HS-5 (cell line): ENCODE measurements around the gene C3orf80.
A peak's percentile ranks its signal among the peaks of the same experiment; 100 is the strongest.
"Not testable (repeated sequence)": the region's sequence is repeated elsewhere in the genome, so short reads cannot be mapped to it uniquely, and the experiment has no call there.

Experiments
- DNase-seq: peaks from one replicate; pipeline ENCODE4 v3.0.0-alpha.2; 2012; ENCODE audit warnings: low read depth

The C3orf80 gene

DNA sequence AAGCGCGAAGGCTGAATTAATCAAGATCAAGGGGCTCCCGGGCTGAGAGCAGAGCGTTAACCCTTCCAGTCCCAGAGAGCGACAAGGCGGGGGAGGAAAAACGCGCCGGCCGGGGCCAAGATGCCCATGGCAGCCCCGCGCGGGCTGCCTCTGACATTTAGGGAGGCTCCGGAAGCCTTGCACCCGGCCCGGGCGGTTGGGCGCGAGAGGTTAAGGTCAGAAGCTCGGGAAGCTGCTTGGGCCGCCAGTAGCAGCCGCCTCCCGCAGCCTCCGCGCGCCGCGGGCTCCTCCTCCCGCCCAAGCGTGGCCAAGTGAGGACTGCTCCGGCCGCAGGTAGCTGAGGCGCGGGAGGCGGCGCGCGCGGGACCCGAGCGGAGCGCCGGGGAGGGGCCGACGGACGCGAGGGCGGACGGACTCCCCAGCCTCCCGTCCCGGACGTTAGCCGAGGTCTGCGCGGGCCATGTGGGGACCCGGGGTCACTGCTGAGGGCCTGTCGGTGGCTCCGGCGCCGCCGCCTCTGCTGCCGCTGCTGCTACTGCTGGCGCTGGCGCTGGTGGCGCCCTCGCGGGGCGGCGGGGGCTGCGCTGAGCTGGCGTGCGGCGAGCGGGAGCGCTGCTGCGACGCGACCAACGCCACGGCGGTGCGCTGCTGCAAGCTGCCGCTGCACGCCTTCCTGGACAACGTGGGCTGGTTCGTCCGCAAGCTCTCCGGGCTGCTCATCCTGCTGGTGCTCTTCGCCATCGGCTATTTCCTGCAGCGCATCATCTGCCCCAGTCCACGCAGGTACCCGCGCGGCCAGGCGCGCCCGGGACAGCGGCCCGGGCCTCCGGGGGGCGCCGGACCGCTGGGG, at the start of gene C3orf80:
TSS of gene C3orf80 (plus strand) at position 247 of the 850 bp plus-strand sequence. CDS start at position 461, 214 bp downstream.
- DNase-seq, result peak; percentile 19

DNA sequence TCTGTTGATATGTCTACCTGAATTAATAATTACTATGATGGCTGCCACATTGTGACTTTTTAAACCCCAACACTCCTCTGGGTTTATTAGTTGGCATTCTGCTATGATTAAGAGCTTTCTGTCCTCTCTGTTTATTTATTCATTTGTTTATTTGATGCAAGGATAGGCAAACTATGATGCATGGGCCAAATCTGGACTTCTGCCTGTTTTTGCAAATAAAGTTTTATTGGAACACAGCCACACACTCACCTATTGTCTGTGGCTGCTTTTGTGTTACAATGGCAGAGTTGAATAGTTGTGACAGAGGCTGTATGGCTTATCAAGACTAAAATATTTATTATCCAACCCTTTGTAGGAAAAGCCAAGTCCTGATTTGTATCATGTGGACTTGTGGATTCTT, 48.3 kb upstream of the C3orf80 start:
- no peak for DNase-seq

DNA sequence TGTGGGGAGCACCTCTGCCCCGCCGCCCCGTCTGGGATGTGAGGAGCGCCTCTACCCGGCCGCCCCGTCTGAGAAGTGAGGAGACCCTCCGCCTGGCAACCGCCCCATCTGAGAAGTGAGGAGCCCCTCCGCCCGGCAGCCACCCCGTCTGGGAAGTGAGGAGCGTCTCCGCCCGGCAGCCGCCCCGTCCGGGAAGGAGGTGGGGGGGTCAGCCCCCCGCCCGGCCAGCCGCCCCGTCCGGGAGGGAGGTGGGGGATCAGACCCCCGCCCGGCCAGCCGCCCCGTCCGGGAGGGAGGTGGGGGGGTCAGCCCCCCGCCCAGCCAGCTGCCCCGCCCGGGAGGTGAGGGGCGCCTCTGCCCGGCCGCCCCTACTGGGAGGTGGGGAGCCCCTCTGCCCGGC, 46.6 kb upstream of the C3orf80 start:
- not testable (repeated sequence) for DNase-seq

DNA sequence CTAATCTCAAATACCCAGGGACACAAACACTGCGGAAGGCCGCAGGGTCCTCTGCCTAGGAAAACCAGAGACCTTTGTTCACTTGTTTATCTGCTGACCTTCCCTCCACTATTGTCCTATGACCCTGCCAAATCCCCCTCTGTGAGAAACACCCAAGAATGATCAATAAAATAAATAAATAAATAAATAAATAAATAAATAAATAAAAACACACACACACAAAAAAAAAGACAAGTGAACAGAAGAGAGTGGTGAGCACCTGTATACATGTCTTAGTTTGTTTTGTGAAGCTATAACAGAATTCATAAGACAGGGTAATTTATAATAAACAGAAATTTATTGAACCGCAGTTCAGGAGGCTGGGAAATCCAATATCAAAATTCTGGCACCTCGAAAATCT, 45.8 kb upstream of the C3orf80 start:
- not testable (repeated sequence) for DNase-seq

DNA sequence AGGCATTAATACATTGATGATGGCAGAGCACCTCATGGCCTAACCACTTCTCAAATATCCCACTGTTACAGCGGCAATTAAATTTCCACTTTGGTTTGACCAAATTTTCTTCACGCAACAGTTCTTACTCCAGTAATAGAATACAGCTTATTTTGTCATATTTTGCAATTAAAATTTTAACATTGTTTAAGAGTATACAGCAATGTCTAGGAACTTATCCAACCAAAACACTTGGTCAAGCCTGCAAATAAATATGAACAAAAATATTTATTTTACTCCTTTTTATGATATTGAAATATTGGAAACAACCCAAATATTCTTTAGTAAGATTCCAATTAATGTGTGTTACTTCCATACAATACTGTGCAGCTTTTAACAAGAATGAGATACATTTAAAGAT, 45.3 kb upstream of the C3orf80 start:
- no peak for DNase-seq

DNA sequence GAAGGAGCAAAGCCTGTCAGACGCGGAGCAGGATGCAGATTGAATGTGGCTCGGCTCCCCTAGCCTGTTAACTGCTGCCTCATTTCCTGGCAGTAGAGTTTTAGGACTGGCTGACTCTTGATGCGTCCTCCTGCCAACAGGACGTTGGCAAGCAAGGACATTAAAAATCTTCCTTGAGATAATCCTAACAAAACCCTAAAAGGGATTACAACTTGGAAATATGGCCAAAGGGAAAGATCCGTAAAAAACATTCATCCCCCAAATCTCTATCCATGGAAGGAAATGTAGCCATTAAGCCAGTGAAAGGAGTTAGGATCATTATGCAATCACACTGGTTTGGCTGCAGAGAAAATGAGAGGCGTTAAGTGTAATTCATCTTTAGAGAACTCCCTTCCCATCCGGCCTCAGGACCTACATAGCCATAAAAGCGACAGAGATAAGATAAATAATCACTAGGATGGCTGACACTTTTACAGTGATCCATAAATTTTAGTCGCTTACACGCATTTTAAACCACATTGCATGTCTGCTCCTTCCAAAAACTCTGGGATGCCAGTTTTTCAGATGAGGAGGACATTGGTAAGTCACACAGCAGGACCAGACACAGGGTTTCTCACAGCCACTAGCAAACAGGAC, 44.5 kb upstream of the C3orf80 start:
- no peak for DNase-seq

DNA sequence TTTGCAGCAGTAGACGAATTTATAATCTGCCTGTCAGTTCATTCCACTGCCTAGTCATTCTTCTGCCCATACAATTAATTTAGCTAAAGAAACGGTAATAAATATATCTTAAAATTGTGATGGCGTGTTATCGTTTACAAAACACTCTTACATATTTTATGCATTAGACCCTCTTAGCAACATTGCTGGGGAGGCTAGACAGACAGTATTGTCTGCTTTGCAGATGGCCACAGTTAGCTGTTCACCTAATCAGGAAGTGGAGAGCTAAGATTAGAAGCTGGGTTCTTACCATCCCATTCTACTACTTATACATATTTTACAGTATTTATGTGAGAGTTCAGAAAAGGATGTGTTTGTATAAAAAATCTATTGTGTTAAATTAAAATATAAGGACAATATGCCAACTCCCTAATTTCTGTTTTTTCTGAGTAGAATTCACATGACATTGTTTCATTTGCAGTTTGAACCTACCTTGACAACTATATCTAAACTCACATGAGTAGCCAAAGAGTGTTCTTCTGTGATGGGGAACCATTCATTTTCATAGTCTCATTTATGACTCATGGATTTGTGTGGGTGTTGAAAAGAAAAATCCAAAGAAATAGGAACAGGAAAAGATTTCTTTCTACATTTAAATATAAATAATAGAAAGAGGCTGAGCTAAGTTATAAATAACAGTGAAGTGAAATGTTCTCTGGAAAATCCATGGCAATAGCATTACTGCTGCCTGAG, 41.7 kb upstream of the C3orf80 start:
- no peak for DNase-seq

DNA sequence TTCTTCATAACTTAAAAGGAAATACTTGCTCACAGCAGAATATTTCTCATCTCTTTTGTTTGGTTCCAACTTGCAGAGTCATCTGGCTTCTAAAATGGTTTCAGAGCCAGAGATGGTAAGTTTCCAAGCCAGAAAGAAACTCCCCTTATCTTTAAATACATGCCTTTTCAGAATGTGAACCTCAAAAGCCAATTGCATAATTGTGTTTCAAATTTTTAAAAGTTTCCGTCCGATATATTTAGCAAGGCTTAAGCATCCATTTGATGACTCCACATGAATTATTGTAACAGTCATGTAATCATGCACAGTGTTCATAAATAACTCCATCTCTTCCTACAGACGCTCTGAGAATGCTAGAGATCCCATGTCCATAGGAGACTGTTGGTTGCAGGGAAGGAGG, 40.6 kb upstream of the C3orf80 start:
- no peak for DNase-seq

DNA sequence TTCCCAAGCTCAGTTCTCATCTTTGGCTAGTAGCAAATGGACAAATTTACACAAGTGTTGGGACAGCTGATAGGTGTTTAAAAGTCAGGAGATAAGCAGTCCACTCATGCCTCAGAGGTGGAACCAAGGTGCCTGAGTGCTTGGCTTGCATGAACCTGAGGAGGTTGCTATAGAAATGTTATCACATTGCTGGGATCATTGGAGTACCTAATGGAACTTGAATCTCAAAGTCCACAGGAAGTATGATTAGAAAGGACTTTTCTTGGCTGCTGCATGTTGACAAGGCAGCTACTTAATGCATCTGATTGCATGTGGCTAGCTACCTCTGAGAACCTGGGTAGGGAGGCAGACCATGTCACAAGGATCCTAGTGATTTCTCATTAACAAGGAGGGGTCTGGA, 39.5 kb upstream of the C3orf80 start:
- no peak for DNase-seq

DNA sequence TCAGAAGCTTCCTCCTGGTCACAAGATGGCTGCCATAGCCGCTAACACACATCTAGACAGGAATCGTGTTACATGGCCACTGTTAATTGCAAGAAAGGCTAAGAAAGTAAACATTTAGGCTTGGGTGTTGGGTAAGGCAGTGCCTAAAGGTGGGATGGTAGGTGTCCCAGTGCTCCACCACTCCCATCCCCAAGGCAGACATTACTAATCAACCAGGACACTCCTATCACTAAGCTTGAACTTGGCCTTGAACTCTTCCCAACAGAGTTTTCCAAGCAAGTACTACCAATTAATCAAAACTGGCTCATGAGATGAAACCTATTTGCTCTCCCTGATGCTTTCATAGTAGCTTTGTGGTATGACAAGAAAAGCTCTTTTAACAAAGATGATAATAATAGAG, 37.9 kb upstream of the C3orf80 start:
- no peak for DNase-seq

DNA sequence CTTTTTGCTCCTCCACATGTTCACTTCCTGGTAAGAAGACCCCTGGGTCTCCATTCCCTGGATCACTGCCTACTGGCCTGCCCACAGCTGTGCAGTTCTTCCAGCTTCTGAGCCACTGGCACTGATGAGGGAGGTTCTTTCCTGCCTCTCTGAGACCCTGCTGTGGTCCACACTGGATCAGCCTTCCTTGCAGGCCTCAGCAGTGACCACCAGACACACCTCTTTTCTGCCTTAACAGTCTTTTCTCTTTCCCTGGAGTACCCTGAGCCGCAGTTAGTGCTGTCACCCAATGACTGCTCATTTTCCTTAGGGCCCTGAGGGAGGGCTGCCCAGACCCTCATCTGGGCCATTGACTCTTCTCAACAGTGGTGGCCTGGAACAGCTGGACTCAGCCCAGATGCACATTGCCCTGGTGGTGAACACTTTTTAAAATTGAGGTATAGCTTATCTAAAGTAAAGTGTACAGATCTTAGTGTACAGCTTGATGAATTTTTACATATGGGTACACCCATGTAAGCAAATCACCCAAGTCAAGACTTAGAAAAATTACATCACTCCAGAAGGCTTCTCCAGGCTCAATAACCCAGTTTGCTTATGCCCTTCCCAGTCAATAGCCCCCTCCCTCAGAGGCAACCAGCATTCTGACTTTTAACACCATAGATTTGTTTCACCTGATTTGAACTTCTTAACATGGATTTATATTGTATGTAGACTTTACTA, 32.8 kb upstream of the C3orf80 start:
- DNase-seq, result no peak

DNA sequence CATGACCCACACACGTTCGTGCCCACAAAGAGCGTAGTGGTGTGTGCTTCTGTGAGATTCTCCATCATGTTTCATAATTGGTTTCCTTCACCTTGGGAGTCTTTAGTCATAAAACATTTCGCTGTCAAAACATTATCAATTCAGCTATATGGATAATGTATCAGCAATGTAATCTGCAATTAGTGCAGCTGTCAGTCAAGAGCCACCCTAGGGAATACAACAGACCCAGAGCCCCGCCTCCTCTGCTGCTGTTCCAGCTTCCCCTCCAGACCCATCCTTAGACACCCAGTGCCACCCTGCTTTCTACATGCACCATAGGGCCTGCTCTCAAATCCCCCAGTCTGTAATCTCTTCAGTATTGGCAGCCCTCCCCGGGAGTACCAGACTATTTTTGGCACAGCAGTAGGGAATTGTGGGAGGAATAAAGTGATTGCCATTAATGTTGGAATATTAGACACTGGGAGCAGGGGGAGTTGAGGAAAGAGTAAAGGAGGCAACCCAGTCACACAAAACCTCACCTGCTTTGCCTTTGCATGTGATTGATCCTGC, 31.5 kb upstream of the C3orf80 start:
- DNase-seq, result no peak

DNA sequence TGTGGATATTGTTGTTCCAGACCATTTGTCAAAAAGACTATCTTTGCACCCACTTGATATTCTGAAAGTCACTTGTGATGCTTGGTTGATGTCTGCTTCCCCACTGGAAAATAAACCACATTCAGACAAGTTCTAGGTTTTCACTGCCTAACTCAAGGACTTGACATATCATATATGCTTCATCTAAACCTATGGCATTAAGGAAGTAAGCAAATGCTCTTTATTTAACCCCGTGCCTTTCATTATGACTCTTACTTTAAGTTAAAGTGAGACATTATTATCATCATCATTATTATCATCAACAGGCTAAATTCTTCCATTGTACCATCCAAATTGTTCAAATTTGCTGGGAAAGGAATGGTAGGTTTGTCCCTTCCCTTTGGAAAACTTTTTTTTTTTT, 30.8 kb upstream of the C3orf80 start:
- DNase-seq, result no peak

DNA sequence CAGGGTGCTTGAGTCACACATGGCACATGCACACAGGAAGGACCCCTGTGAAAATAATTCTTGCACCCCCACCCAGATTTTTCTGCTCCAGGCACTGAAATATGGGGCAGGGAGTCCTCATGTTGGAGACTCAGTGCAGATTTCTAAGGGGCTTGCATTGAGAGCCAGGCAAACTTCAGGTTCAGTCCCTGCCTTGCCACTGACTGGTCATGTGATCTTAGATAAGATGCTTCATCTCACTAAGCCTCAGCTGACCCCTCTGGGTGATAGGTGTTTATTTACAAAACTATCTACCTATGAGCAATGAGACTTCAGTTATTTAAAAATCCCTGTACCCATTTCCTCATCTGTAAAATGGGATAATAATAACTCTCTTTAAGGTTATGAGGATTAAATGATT, 30.1 kb upstream of the C3orf80 start:
- no peak for DNase-seq

DNA sequence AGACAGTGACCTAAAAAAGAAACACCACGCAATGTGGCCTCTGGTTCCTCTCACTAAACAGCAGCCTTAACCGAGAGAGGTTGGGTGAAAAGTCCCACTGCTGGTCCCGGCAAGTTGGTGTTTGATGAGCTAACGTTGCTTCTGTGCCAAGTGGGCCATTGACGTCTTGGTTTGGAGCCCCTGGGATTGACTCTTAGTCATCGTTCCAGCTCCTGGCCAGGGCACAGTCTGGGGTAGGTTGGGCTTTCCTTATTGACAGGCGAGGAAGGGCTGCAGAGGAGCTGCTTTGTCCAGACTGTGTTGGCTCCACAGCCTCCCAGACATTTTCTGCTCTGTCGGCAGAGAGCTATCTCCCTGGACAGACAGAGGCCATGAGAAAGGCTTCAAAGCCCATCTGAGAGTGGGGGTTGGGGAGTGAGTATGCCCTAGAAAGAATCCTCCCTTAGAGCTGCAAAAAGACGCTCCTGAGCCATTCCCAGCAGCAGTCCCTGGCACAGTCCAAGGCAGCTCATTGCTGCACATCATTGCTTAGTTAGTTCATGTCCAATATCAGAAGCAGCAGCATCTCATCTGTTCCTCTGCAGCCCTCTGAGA, 28.6 kb upstream of the C3orf80 start:
- DNase-seq, result no peak

DNA sequence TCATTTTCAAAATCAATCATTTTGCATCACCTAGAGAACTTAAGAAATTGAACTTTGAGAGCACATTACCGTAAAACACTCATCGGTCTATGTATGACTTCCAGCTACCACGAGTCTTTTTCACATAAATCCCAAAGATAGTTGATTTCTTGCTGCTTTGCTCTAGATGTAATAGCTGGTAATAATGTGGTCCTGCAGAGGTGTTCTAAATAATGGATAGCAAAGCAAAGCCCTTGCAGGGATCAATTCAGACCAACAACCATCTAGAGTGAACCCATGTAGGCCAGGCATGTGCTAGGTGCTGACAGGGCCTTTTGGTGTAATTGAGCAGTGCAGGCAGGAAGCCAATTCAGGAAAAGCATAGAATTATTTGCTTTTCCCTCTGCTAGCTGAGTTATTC, 26.1 kb upstream of the C3orf80 start:
- no peak for DNase-seq

DNA sequence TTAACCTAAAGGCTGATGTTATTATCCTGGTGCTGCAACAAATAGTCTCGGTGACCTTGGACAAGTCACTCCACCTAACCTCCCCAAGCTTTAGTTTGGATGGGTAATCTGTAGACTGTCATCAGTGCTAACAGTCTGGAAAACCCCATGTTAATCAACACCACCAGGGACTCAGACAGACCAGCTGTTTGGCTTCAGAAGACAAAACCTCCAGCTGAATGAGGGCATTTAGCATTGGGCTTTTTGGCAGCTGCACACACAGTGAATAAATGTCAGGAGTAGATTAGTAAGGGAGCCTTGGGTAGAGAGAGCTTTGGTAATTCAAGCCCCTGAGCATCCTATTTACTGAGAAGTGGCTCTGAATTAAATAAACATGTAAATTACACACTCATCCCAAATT, 24.9 kb upstream of the C3orf80 start:
- DNase-seq, result no peak

DNA sequence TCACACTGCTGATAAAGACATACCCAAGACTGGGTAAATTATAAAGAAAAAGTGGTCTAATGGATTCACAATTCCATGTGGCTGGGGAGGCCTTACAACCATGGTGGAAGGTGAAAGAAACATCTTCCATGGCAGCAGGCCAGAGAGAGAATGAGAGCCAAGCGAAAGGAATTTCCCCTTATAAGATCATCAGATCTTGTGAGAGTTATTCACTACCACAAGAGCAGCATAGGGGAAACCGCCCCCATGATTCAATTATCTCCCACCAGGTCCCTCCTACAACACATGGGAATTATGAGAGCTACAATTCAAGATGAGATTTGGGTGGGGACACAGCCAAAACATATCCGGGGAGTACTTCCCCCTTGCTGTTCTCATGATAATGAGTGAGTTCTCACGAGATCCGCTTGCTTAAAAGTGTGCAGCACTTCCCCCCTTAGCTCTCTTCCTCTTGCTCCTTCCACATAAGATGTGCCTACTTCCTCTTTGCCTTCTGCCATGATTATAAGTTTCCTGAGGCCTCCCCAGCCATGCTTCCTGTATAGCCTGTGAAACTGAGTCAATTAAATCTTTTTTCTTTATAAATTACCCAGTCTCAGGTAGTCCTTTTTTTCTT, 20.7 kb upstream of the C3orf80 start:
- DNase-seq, result not testable (repeated sequence)

DNA sequence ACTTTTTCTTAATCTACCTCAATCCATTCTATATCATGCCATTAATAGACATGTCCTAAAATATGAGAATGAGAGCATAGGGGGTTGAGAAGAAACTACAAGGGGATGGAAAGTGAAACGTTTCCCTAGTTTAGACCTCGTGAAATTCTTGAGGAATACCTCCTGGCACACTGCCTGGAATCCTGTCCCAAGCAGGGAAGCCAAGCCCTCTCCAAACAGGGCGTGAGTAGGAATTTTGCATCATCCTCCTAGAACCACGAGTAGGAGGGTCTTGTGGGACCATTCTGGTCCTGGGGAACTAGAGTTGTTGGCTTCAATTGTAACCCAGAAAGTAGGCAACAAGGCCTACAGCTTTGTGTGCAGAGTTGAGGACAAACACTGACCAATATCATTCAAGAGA, 19.6 kb upstream of the C3orf80 start:
- no peak for DNase-seq

DNA sequence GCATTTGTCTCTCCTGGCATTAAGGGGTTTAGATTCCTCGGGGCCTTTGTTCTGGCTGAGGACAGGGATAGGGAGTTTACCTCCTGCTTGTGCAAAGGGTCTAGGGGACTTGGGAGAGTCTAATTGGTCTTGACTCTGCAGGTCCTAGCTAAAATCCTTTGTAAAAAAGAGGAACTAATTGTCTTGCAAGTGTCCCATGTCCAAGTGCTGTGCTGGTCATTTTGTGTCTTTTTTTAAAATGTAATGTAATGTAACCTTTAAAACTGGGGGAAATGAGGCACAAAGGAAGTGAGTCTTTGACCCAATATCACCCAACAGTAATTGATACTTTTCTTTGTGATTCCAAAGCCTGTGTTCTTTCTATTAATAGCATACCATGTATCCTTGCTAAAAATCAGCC, 14.9 kb upstream of the C3orf80 start:
- DNase-seq, result no peak

DNA sequence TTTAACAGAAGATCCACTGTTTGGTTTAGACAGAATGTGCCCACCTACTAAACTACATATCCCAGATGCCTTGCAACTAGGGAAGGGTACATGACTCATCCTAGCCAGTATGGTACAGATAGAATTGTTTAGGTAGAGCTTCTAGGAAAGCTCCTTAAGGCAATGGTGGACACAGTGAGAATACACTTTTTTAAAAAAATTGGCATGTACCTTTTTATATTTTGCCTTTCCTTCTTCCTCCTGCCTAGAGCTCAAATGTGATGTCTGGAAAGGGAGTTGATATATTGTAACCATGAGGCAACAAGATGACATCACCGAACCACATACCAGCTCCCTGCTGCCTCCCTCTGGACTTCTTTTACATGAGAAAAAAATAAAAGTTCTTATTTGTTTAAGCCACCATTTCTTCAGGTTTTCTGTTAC, 14.4 kb upstream of the C3orf80 start:
- DNase-seq, result peak; percentile 36
